ENCODE measurements around the gene SUCNR1.
"Not testable (repeated sequence)": the region's sequence is repeated elsewhere in the genome, so short reads cannot be mapped to it uniquely, and the experiment has no call there.

SUCNR1 gene

DNA sequence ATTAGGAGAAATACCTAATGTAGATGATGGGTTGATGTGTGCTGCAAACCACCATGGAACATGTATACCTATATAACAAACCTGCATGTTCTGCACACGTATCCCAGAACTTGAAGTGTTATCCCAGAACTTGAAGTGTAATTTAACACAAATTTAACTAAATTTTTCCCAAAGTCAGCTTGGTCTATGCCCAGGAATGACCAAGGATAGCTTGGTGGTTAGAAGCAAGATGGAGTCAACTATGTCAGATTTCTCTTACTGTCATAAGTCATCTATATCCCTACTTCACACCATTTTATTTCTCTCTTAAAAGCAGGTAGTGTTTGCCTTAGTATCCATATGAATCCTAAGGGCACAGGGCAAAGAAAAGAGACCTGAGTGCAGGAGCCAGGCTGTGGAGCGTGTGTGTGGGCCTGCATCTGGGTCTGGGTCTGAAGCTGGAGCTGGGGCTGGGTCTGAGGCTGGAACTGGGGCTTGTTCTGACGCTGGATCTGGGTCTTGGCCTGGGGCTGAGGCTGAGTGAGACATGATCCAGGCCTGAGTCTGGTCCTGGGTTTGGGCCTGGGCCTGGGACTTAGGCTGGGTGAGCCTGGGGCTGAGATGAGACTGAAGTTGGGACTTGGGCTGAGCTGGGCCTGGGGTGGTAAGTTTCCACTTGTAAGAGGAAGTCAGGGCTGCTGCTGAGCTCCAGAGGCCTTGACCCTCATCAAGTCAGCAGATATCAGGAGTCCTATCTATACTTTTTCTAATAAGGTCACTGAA is 14.2 kb downstream of the SUCNR1 start:
- not testable (repeated sequence) for H3K9me3 Mint-ChIP-seq, H3K27ac Mint-ChIP-seq, H3K36me3 Mint-ChIP-seq, H3K4me3 Mint-ChIP-seq, H3K27me3 Mint-ChIP-seq
- H3K4me1 Mint-ChIP-seq, result peaks cover 12% of the 10 kb centered on the region

- no peaks in the 10 kb centered on the region for H3K9me3 Mint-ChIP-seq
- no peak overlapping the region for H3K27ac Mint-ChIP-seq
- peaks cover 17% of the 10 kb centered on the region for H3K4me1 Mint-ChIP-seq
- no peak overlapping the region for H3K4me3 Mint-ChIP-seq
- H3K27me3 Mint-ChIP-seq, result no peaks in the 10 kb centered on the region
- H3K36me3 Mint-ChIP-seq, result no peaks in the 10 kb centered on the region
Measured at GRCh38 chr3:151890721-151891141, 17.3 kb downstream of the SUCNR1 start.

DNA sequence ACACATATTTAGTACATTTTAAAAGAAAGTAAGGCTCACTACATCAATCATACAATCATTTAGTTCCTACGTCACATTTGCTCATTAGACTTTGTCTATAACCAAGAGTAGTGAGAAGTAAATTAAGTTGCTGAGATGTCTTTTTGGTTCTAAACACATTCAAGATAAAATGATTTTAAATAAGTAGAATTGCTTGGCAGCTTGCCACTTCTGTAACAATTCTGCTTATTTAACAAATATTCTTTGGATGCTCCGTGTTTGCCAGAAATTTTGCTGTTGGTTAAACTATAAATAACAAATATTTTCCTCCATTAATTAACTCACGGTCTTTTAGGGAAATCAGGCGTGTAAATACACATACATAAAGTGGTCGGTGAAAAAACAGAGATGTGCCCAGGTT is 18.3 kb downstream of the SUCNR1 start:
- Mint-ChIP-seq H3K36me3 (no peaks in the 10 kb centered on the region), H3K27ac (no peak overlapping the region), H3K4me3 (no peak overlapping the region), H3K4me1 (peaks cover 19% of the 10 kb centered on the region), H3K9me3 (no peaks in the 10 kb centered on the region), H3K27me3 (no peaks in the 10 kb centered on the region)

- no peak overlapping the region for H3K4me3 Mint-ChIP-seq
- no peaks in the 10 kb centered on the region for H3K36me3 Mint-ChIP-seq
- peaks cover 19% of the 10 kb centered on the region for H3K4me1 Mint-ChIP-seq
- H3K9me3 Mint-ChIP-seq, result no peaks in the 10 kb centered on the region
- H3K27me3 Mint-ChIP-seq, result no peaks in the 10 kb centered on the region
- no peak overlapping the region for H3K27ac Mint-ChIP-seq
Measured at GRCh38 chr3:151894219-151894618, 20.8 kb downstream of the SUCNR1 start.

DNA sequence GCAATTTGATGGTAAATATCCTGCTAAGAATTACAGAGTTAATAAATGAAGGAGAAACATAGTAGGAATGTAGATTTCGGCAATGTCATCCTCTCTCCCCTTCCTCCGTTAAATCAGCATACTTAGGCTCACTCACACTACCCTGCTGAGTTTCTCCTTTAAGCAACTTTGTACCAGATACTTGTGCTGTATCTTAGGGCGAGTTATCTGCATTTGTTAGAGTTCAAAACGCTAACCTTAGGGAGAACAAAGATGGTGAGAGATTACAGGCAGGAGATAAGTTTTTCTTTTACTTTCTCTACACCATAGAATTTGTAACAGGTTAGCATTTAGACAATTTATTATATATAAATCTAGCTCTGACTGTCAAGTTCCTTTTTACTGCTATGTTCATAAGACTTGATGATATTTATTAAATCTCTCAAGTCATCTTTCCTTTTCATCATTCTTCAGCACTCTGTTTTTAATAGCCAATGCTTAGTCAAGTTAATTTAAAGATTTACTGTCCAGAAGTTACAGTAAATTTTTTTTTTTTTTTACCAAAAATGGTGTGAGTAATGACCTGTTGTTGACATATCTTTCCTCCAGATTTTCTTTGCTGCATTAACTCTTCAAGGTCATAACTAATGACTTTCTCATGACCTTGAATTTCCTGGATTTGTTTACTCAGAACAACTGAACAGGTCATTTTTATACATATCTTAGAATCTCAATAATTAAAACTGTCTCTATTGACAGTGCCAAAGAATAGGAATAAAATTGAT is 22.2 kb downstream of the SUCNR1 start:
- H3K4me1 Mint-ChIP-seq, result peaks cover 22% of the 10 kb centered on the region
- H3K9me3 Mint-ChIP-seq, result no peaks in the 10 kb centered on the region
- H3K27me3 Mint-ChIP-seq, result no peaks in the 10 kb centered on the region
- H3K36me3 Mint-ChIP-seq, result no peaks in the 10 kb centered on the region
- H3K27ac Mint-ChIP-seq, result no peak overlapping the region
- peak overlapping the region; percentile 15 for H3K4me3 Mint-ChIP-seq

GRCh38 chr3:151896246-151897012 is 23.0 kb downstream of the SUCNR1 start:
- Mint-ChIP-seq H3K9me3 (no peaks in the 10 kb centered on the region), H3K4me1 (peaks cover 18% of the 10 kb centered on the region), H3K4me3 (no peak overlapping the region), H3K27me3 (no peaks in the 10 kb centered on the region), H3K36me3 (no peaks in the 10 kb centered on the region), H3K27ac (no peak overlapping the region)

DNA sequence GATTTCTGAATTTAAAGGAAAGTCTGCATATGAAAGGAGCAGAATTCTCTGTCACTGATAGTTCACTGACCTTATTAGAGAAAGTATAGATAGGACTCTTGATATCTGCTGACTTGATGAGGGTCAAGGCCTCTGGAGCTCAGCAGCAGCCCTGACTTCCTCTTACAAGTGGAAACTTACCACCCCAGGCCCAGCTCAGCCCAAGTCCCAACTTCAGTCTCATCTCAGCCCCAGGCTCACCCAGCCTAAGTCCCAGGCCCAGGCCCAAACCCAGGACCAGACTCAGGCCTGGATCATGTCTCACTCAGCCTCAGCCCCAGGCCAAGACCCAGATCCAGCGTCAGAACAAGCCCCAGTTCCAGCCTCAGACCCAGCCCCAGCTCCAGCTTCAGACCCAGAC is 24.7 kb downstream of the SUCNR1 start:
- H3K9me3 Mint-ChIP-seq, H3K4me3 Mint-ChIP-seq, H3K27ac Mint-ChIP-seq, H3K36me3 Mint-ChIP-seq, H3K27me3 Mint-ChIP-seq: not testable (repeated sequence)
- peaks cover 18% of the 10 kb centered on the region for H3K4me1 Mint-ChIP-seq

- peaks cover 18% of the 10 kb centered on the region for H3K4me1 Mint-ChIP-seq
- H3K4me3 Mint-ChIP-seq, H3K9me3 Mint-ChIP-seq, H3K36me3 Mint-ChIP-seq, H3K27me3 Mint-ChIP-seq, H3K27ac Mint-ChIP-seq: not testable (repeated sequence)
Measured at GRCh38 chr3:151898564-151899261, 25.3 kb downstream of the SUCNR1 start.

- Mint-ChIP-seq H3K9me3 (no peaks in the 10 kb centered on the region), H3K4me3 (no peak overlapping the region), H3K4me1 (peaks cover 18% of the 10 kb centered on the region), H3K36me3 (no peaks in the 10 kb centered on the region), H3K27me3 (no peaks in the 10 kb centered on the region), H3K27ac (no peak overlapping the region)
Measured at GRCh38 chr3:151899996-151900395, 26.6 kb downstream of the SUCNR1 start.

DNA sequence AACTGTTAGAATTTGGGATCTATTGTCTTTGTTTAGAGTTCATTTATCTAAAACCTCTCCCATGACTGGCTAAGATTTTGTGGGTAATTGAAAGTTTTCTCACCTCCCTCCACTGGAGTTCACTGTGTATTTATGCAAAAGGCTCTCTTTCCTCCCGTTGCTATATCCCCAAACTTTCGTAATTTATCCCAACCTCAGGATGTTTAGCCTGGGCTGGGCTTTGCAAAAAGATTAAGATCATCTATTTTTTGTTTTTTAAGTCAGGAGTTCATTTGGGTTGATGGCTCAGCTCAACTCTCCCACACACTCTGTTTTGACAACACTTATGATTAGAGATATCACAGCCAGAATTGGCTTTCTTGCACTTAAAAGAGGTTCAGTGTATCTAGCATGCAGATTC is 27.0 kb downstream of the SUCNR1 start:
- peaks cover 15% of the 10 kb centered on the region for H3K4me1 Mint-ChIP-seq
- H3K27me3 Mint-ChIP-seq, result no peaks in the 10 kb centered on the region
- H3K9me3 Mint-ChIP-seq, result no peaks in the 10 kb centered on the region
- no peak overlapping the region for H3K27ac Mint-ChIP-seq
- H3K4me3 Mint-ChIP-seq, result no peak overlapping the region
- no peaks in the 10 kb centered on the region for H3K36me3 Mint-ChIP-seq

DNA sequence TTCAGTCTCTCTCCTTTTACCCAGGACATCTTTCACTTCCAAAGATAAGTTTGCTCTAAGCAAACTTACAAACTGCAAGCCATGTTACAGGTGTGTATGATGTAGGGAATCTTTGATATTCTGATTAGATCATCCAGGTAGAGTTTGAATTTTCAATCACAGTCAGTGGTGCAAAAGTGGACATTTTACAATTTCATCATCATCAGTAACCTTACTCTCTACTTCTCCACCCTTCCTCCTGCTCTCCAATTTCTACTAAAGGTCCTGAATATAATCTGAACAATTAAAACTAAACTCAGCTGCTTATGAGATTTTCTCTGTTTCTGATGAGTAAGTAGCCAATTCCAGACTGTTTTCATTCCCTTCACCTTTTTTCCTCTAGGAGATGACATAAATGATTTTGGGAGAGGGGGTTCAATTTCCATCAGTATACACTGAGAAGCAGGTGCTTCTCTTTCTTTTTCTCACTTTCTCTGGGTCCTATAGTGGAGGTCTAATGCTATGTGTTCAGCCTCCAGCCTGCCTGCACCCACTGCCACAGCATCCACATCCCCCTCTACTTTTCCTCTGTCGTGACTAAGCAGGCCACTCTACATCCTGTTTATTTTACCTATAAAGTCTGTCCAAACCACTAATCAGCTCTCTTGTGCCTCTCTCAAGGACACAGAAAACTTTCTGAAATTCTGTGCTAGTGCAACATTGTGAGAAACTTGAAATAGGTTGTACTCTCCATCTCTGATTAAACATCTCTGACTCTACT is 27.6 kb downstream of the SUCNR1 start:
- H3K27me3 Mint-ChIP-seq, result no peaks in the 10 kb centered on the region
- H3K36me3 Mint-ChIP-seq, result no peaks in the 10 kb centered on the region
- no peaks in the 10 kb centered on the region for H3K9me3 Mint-ChIP-seq
- H3K27ac Mint-ChIP-seq, result no peak overlapping the region
- peaks cover 11% of the 10 kb centered on the region for H3K4me1 Mint-ChIP-seq
- H3K4me3 Mint-ChIP-seq, result no peak overlapping the region

- no peak overlapping the region for H3K27ac Mint-ChIP-seq
- H3K36me3 Mint-ChIP-seq, result no peaks in the 10 kb centered on the region
- no peaks in the 10 kb centered on the region for H3K9me3 Mint-ChIP-seq
- H3K27me3 Mint-ChIP-seq, result no peaks in the 10 kb centered on the region
- peaks cover 11% of the 10 kb centered on the region for H3K4me1 Mint-ChIP-seq
- no peak overlapping the region for H3K4me3 Mint-ChIP-seq
Measured at GRCh38 chr3:151901644-151902285, 28.3 kb downstream of the SUCNR1 start.

DNA sequence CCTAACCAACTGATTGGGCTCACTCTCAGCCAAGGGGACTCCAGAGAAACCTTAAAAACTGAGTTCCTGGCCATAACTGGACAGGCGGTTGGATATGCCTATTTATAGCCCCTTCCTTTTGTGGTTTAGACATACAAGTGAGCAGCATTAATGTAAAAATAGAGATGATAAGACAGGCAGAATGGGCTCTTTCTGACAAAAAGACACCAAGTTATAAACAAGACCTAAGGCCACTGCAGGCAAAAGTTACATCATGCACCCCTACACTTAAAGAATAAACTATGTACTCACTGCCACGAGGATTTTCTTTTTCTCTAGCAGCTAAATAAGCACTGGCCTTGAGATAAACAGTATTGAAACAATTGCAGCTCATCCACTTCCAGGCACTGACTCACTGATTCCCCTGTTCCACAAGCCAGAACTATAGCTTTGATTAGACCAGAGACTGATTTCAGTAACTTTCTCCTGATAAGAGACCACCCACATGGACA is 30.1 kb downstream of the SUCNR1 start:
- no peaks in the 10 kb centered on the region for H3K27me3 Mint-ChIP-seq
- H3K9me3 Mint-ChIP-seq, result no peaks in the 10 kb centered on the region
- H3K4me1 Mint-ChIP-seq, result peaks cover 11% of the 10 kb centered on the region

DNA sequence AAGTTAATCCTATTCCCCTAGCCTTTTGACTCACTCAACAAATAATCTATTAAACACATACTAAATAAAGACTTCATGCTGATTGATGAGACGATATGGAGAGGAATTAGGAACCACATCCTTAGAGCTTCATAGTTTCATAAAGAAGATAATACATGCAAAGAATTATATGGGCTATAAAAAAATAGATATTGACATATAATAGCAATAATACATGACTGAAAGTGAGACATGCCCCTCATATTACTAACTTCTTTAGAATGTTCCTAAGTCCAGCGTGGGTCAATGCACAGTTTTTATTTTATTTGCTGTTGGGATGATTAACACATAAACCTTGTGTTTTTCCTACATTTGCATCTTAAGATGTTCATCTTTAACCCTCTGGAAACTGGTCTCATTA is 32.2 kb downstream of the SUCNR1 start:
- Mint-ChIP-seq H3K27ac (no peak overlapping the region), H3K27me3 (no peaks in the 10 kb centered on the region), H3K4me3 (no peak overlapping the region), H3K36me3 (no peaks in the 10 kb centered on the region), H3K4me1 (peaks cover 1% of the 10 kb centered on the region), H3K9me3 (no peaks in the 10 kb centered on the region)

More for the DNA sequence above, 30.1 kb downstream of the SUCNR1 start:
- no peaks in the 10 kb centered on the region for H3K36me3 Mint-ChIP-seq
- H3K4me3 Mint-ChIP-seq, result no peak overlapping the region
- H3K27ac Mint-ChIP-seq, result no peak overlapping the region
